HepG2 (cell line): ENCODE data around the gene NPAS2. TPM values are rescaled to one million over a fixed set of nuclear protein-coding genes. Genes with fewer than 3 reads are reported as not detected.

Experiments
- ATAC-seq: fragments of 200-7000 bp; cut with Tn5 transposase; 3 replicates; pipeline ENCODE4 v1.9.1; 2020; ENCODE audit warnings: mild to moderate bottlenecking, moderate library complexity
- BruUV-seq: library from RNA; stranded (reverse); fragments of 400-500 nt; replicated peaks from 2 replicates; lab custom pipeline; 2021; lab: Mats Ljungman, UMichigan
- CTCF ChIA-PET: fragments of 300-600 bp; formaldehyde crosslinking; extraction: SDS; loops from one replicate; lab custom pipeline; 2021; ENCODE audit warnings: low total read pairs, inconsistent platforms, low intra/inter-chr PET ratio; lab: Yijun Ruan, JAX
- POLR2A ChIA-PET: fragments of 350-600 bp; sonication (Branson Sonifier 250); formaldehyde crosslinking; loops from one replicate; lab custom pipeline; 2020; ENCODE audit warnings: antibody characterized with exemption, inconsistent platforms; lab: Yijun Ruan, JAX
- DNase-seq: peaks from one replicate; pipeline ENCODE4 v3.0.0-alpha.2; 2015; ENCODE audit warnings: low spot score
- FAIRE-seq: peaks from 3 replicates; lab custom pipeline; 2011; peaks lifted over from hg19 to GRCh38; lab: Jason Lieb, UNC
- H2AFZ ChIP-seq: one replicate; pipeline ENCODE4 v1.6.1; 2011; ENCODE audit warnings: low read length, inconsistent platforms
- H3K27ac ChIP-seq: fragments of 300-600 bp; 3 replicates; pipeline ENCODE4 v1.8.0; 2011; ENCODE audit warnings: mixed run types, mild to moderate bottlenecking, mixed read lengths, low read length, inconsistent platforms; ENCODE audit not compliant: insufficient read depth; ENCODE audit errors: extremely low read length
- H3K27me3 ChIP-seq, 2 experiments: fragments of 200-600 bp in 1 of 2; 2 replicates in 1 of 2; 3 replicates in 1 of 2; pipeline versions ENCODE4 v1.6.0 to v1.8.0; 2011; ENCODE audit warnings: low read length in 2 of 2, mild to moderate bottlenecking in 2 of 2, moderate library complexity in 2 of 2, inconsistent platforms in 1 of 2; ENCODE audit not compliant: insufficient read depth in 2 of 2, control insufficient read depth in 1 of 2
- H3K36me3 ChIP-seq, 2 experiments: fragments of 200-600 bp in 1 of 2; replicated peaks in 1 of 2; 2 replicates in 1 of 2; 3 replicates in 1 of 2; pipeline versions ENCODE4 v1.5.1 to v1.8.0; 2011; ENCODE audit warnings: low read length in 2 of 2, inconsistent platforms in 1 of 2; ENCODE audit not compliant: insufficient read depth in 2 of 2, control insufficient read depth in 1 of 2
- H3K4me1 ChIP-seq: 2 replicates; pipeline ENCODE4 v1.5.1; 2012; ENCODE audit warnings: low read length, inconsistent platforms; ENCODE audit not compliant: insufficient read depth
- H3K4me2 ChIP-seq: 2 replicates; pipeline ENCODE4 v1.6.0; 2011; ENCODE audit warnings: low read depth, low read length, inconsistent platforms
- H3K4me3 ChIP-seq, 3 experiments: fragments of 200-600 bp in 1 of 3; sonication (generic), shearing (Covaris generic) in 1 of 3; replicated peaks in 1 of 3; 2 replicates each; pipeline ENCODE4 v1.5.1; 2011 to 2016; ENCODE audit warnings: low read length in 3 of 3, inconsistent platforms in 2 of 3, low read depth in 2 of 3, mild to moderate bottlenecking in 2 of 3, control low read depth in 1 of 3, mixed read lengths in 1 of 3; ENCODE audit not compliant: insufficient read depth in 1 of 3
- H3K79me2 ChIP-seq: one replicate; pipeline ENCODE4 v1.6.1; 2011; ENCODE audit warnings: low read length, inconsistent platforms; ENCODE audit not compliant: insufficient read depth
- H3K9ac ChIP-seq: 2 replicates; pipeline ENCODE4 v1.6.0; 2011; ENCODE audit warnings: mild to moderate bottlenecking, low read depth, low read length, inconsistent platforms; ENCODE audit not compliant: insufficient read depth
- H3K9me3 ChIP-seq: 2 replicates; pipeline ENCODE4 v1.5.1; 2012; ENCODE audit warnings: mild to moderate bottlenecking, low read length
- H4K20me1 ChIP-seq: 2 replicates; pipeline ENCODE4 v1.6.0; 2011; ENCODE audit warnings: inconsistent platforms, mild to moderate bottlenecking, low read length, moderate library complexity; ENCODE audit not compliant: insufficient read depth
- FOXP1 ChIP-seq, 2 experiments: fragments of 450-650 bp in 1 of 2; IDR thresholded peaks; 2 replicates each; pipeline ENCODE4 v1.6.1; 2017 to 2018; ENCODE audit warnings: antibody characterized with exemption in 1 of 2
- SIX1 ChIP-seq: sonication (generic); formaldehyde crosslinking; IDR thresholded peaks from 2 replicates; pipeline ENCODE4 v1.4.0; 2020; ENCODE audit warnings: missing genetic modification reagents, borderline replicate concordance
- ZNF629 ChIP-seq: sonication (generic); formaldehyde crosslinking; conservative IDR thresholded peaks from 2 replicates; pipeline ENCODE4 v1.5.0; 2020; ENCODE audit warnings: missing genetic modification reagents
- WGBS: methylation state at CpG from one replicate; pipeline ENCODE4 v1.1.6; 2017; ENCODE audit warnings: low lambda C conversion rate; 5-methylcytosine and 5-hydroxymethylcytosine counted together
- in situ Hi-C: cut with HindIII; loops from 2 replicates; pipeline ENCODE4 v1.10.0; 2017; ENCODE audit warnings: low pct_unique_long_range_greater_than_20kb; ENCODE audit not compliant: extremely low pct_ligation_motif_present
- intact Hi-C: fragments of 100-400 bp; cut with micrococcal nuclease; formaldehyde crosslinking; loops from one replicate; pipeline ENCODE4 v1.10.0; 2022; ENCODE audit not compliant: unreplicated experiment
- polyA plus RNA-seq, 8 experiments: library from polyadenylated mRNA; depleted of rRNA in 3 of 8; stranded (reverse) in 7 of 8; unstranded in 1 of 8; fragments of >200 nt; fragmentation: Illumina TruSeq in 4 of 8; extraction: Trizol in 4 of 8; gene quantifications; 2 replicates each; pipeline versions ENCODE4 v1.2.1 to v1.2.3, GENCODE V29; 2011 to 2016; ENCODE audit warnings: low read depth in 4 of 8, missing spikeins in 1 of 8, mixed read lengths in 1 of 8; ENCODE audit not compliant: insufficient read depth in 1 of 8
- total RNA-seq, 5 experiments: library from RNA; depleted of rRNA; stranded (reverse); fragments of >200 nt; fragmentation: Illumina TruSeq; extraction: Trizol; gene quantifications; 2 replicates each; pipeline ENCODE4 v1.2.3, GENCODE V29; 2016; ENCODE audit warnings: low read depth in 1 of 5
- TF ChIP-seq, protein P1 (sequence below): sonication (generic); formaldehyde crosslinking; IDR thresholded peaks from 2 replicates; pipeline ENCODE4 v1.4.0; 2020; ENCODE audit warnings: mild to moderate bottlenecking, missing genetic modification reagents
- TF ChIP-seq, protein P2 (sequence below): sonication (generic); formaldehyde crosslinking; IDR thresholded peaks from 2 replicates; pipeline ENCODE4 v1.5.1; 2020; ENCODE audit warnings: missing genetic modification reagents, mild to moderate bottlenecking, borderline replicate concordance
- TF ChIP-seq, protein P3 (sequence below): sonication (generic); formaldehyde crosslinking; IDR thresholded peaks from 2 replicates; pipeline ENCODE4 v1.8.0; 2022; ENCODE audit warnings: missing genetic modification reagents, mild to moderate bottlenecking, moderate library complexity, borderline replicate concordance

Gene NPAS2
- total and polyA plus RNA-seq, 2 of the 13 experiments (the other 11 are each of a cell fraction or from before 2014, with no cell fraction given), result 14.8 to 37.5 TPM

DNA sequence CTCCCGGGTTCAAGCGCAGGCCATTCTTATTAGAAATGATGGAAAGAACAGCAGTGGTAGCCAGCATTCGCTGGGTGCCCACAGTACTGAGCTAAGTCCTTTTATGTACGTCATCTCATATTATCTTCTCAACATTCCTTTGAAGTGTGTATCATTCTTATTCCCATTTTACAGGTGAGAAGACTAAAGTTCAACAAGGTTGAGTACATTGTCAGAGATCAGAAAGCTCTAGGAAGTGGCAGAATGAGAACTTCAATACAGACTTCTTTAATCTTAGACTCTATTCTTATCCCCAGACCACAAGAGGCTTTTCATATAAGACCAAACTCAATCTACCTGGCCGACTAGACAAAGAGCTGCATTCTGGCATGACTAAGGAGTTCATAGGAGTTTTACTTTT lies 86.7 kb downstream of the NPAS2 start:
- Histone ChIP-seq H3K27me3 (no peaks in the 10 kb centered on the region), H4K20me1 (peaks cover 8% of the 10 kb centered on the region; the same call in 1 of the 2 replicates), H3K79me2 (peaks cover 4% of the 10 kb centered on the region), H3K4me2 (no peak overlapping the region), H3K27ac (no peak overlapping the region), H3K4me1 (peaks cover 20% of the 10 kb centered on the region), H2AFZ (no peak overlapping the region), H3K36me3 (peaks cover 26 to 48% of the 10 kb centered on the region in 2 experiments), H3K4me3 (no peak overlapping the region), H3K9ac (no peak overlapping the region), H3K9me3 (no peaks in the 10 kb centered on the region)
- peak; percentile 64 for TF ChIP-seq ZNF629
- no peak for TF ChIP-seq SIX1
- TF ChIP-seq, protein P1, sequence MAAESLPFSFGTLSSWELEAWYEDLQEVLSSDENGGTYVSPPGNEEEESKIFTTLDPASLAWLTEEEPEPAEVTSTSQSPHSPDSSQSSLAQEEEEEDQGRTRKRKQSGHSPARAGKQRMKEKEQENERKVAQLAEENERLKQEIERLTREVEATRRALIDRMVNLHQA (CRISPR knock-in tag), result no peak
- TF ChIP-seq, protein P2, sequence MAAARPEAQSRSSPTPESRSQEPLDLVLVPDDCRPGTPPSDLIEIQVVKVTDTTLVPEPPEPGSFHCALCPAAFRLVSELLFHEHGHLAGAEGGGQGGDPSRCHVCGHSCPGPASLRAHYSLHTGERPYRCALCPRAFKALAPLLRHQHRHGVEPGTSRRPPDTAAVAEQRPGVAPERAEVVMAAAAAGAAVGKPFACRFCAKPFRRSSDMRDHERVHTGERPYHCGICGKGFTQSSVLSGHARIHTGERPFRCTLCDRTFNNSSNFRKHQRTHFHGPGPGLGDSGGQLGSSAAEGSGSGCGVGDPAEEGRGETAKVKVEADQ, result no peak
- TF ChIP-seq, protein P3, sequence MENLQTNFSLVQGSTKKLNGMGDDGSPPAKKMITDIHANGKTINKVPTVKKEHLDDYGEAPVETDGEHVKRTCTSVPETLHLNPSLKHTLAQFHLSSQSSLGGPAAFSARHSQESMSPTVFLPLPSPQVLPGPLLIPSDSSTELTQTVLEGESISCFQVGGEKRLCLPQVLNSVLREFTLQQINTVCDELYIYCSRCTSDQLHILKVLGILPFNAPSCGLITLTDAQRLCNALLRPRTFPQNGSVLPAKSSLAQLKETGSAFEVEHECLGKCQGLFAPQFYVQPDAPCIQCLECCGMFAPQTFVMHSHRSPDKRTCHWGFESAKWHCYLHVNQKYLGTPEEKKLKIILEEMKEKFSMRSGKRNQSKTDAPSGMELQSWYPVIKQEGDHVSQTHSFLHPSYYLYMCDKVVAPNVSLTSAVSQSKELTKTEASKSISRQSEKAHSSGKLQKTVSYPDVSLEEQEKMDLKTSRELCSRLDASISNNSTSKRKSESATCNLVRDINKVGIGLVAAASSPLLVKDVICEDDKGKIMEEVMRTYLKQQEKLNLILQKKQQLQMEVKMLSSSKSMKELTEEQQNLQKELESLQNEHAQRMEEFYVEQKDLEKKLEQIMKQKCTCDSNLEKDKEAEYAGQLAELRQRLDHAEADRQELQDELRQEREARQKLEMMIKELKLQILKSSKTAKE (CRISPR knock-in tag), result no peak
- no peak for TF ChIP-seq FOXP1 (IDR thresholded peaks at IDR 0.05)
- TF ChIP-seq FOXP1 (CRISPR knock-in tag; IDR thresholded peaks at IDR 0.05), result no peak
- ChIA-PET CTCF (no interaction called here), POLR2A (no interaction called here)
- no peak for DNase-seq
- WGBS, result 97% methylated on average over 5 of the region's 5 CpGs
- no TSS peak for BruUV-seq
- in situ Hi-C loops, result no loop called here
- ATAC-seq, result no peak
- FAIRE-seq, result no peak
- intact Hi-C loops, result no loop called here
